ENCODE measurements around the gene LRIG1.

The LRIG1 gene

DNA sequence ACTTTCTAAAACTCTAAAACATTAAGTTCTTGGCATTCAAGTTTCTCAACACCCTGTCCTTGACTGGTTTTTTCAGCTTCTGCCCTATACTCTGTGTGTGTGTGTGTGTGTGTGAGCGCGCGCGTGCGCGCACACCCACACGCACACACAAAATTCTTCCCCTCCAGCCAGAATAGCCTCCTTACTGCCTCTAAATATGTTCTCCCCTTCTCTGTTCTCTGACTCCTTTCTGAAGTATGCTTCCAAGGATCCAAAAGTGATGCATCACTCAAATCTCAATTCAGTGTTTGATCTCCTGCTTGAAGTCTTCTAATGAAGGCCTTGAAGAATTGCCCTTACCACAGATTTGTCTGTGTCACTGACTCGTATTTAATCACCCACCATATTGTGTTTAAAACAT is 150.2 kb downstream of the LRIG1 start:
- no peak overlapping the region for H3K4me3 Mint-ChIP-seq
- H3K27me3 Mint-ChIP-seq = no peaks in the 10 kb centered on the region
- DNase-seq (no peak), ATAC-seq (no peak)
- peak overlapping the region in 1 of 2 donors; percentile 1 for H3K27ac Mint-ChIP-seq
- H3K4me1 Mint-ChIP-seq = peaks cover 11% of the 10 kb centered on the region
- H3K9me3 Mint-ChIP-seq = peaks cover 0 to 7% of the 10 kb centered on the region in 2 donors

DNA sequence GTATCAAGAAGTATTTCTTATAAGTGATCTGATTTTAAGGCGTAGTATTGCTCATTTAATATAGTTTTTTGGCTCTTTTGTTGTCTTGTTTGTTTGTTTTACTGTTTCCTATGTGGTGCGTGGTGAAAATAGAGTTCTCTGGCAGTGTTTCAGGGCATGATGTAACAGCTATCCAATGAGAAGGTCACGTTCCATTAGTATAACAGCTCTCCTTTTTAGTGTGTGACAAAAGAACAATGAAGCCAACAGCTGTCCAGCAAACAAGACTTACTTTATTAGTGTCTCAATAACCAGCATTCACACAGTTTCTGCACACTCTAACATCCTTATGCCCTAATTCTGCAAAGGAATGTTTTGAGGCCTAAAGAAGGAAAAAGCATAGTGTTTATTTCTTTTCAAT is 152.1 kb downstream of the LRIG1 start:
- Mint-ChIP-seq H3K4me3 (no peak overlapping the region), H3K4me1 (no peaks in the 10 kb centered on the region), H3K27me3 (no peaks in the 10 kb centered on the region), H3K27ac (no peak overlapping the region), H3K9me3 (peaks cover 0 to 7% of the 10 kb centered on the region in 2 donors)
- ATAC-seq (no peak), DNase-seq (no peak)

DNA sequence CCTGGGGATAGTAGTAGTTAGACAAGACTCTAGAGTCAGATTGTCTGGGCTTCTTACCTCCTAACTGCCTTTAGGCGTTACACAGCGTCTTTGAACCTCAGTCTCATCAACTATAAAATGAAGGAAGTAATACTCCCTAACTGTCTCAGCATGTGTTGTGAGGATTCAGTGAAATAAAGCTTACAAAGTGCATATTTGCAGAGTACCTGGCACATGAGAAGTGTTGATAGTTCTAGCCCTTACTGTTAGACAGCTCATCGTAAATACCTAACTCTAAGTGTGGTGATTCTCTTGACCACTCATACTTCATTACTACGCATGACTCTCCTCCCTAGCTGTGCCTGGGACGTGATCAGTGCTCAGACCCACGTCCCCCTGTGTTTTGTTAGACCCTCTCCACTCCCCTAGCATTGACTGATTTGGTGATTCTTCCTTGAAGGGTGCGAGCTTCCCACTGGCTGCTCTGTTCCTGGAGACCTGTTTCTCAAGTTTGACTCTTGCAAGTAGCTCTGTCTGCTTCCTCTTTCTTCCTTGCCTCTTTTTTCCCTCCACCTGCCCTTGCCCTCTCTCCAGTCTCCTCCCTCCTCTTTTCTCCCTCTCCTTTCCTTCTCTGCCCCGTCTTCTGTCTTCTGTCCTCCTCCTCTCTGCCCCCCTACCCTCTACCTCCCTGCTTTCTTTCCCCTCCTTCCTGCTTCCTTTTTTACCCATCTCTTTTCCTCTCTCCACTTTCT is 155.8 kb downstream of the LRIG1 start:
- H3K9me3 Mint-ChIP-seq = peaks cover 0 to 7% of the 10 kb centered on the region in 2 donors
- ATAC-seq (no peak), DNase-seq (no peak)
- H3K4me3 Mint-ChIP-seq = no peak overlapping the region
- no peaks in the 10 kb centered on the region for H3K4me1 Mint-ChIP-seq
- H3K27ac Mint-ChIP-seq = peak overlapping the region; percentile 15 to 21
- H3K27me3 Mint-ChIP-seq = no peaks in the 10 kb centered on the region

DNA sequence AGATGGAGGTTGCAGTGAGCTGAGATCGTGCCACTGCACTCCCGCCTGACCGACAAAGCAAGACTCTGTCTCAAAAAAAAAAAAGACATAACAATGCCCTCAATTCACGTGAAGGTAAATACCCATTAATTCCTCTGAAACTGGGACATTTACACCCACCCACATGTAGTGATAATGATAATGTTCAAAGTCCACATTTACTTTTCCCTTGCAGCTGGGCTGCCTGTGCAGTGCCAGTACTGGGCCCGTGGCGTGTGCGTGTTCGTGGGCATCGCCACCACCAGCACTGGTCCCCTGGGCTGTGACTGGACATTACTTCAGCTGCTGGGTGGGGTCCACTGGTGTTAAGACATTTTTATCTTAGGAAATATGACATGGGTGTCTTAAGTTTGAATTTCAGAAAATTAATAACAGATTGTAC is 156.4 kb downstream of the LRIG1 start:
- ATAC-seq (no peak), DNase-seq (no peak)
- Mint-ChIP-seq H3K27me3 (no peaks in the 10 kb centered on the region), H3K4me3 (no peak overlapping the region), H3K9me3 (peaks cover 0 to 7% of the 10 kb centered on the region in 2 donors), H3K27ac (no peak overlapping the region), H3K4me1 (no peaks in the 10 kb centered on the region)

DNA sequence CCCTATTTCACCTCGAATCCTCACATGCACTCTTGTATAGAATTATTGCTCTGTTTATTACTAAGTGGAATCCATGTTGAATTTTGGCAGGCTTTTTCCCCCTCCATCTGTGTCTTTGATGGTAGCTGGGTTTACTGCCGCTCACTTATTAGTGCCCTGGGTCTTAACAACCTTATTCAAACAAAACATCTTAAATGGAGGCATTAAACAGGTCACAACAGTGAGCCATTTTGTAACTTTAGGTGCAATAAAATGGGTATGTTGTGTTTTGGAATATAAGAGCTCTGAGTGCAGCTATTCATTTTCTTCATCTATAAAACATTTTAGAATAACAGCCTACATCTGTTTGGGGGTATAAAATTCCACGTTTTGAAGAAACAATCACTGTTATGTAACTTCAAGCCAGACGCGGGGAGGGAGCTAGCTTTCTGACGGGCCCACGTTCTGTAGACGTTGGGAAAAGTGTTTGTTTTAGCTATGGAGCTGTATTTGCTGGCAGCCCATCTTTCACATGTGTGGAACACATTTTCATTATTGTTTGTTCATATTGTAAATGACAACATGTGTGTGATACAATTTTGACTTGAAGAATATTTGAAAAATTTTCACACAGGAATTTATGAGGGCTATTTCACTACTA is 158.0 kb downstream of the LRIG1 start:
- ATAC-seq = no peak
- DNase-seq = no peak
- H3K4me1 Mint-ChIP-seq = no peaks in the 10 kb centered on the region
- no peak overlapping the region for H3K27ac Mint-ChIP-seq
- H3K9me3 Mint-ChIP-seq = peaks cover 0 to 7% of the 10 kb centered on the region in 2 donors
- H3K27me3 Mint-ChIP-seq = no peaks in the 10 kb centered on the region
- no peak overlapping the region for H3K4me3 Mint-ChIP-seq

DNA sequence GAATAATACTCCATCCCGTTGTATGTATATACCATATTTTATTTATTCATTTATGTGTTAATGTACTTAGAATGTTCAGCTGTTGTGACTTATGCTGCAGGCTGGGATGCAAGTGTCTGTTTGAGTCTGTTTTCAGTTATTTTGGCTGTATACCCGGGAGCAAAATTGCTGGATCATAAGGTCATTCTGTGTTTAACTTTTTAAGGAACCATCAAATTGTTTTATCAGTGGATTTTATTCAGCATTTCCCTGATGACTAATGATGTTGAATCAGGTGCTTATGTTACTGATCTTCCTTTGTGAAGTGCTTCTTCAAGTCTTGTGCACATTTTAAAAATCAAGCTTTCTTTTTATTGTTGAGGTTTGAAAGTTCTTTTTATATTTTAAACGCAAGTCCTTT is 161.9 kb downstream of the LRIG1 start:
- DNase-seq (no peak), ATAC-seq (no peak)
- H3K27ac Mint-ChIP-seq = no peak overlapping the region
- H3K9me3 Mint-ChIP-seq = no peaks in the 10 kb centered on the region
- no peaks in the 10 kb centered on the region for H3K27me3 Mint-ChIP-seq
- H3K4me1 Mint-ChIP-seq = no peaks in the 10 kb centered on the region
- no peak overlapping the region for H3K4me3 Mint-ChIP-seq

DNA sequence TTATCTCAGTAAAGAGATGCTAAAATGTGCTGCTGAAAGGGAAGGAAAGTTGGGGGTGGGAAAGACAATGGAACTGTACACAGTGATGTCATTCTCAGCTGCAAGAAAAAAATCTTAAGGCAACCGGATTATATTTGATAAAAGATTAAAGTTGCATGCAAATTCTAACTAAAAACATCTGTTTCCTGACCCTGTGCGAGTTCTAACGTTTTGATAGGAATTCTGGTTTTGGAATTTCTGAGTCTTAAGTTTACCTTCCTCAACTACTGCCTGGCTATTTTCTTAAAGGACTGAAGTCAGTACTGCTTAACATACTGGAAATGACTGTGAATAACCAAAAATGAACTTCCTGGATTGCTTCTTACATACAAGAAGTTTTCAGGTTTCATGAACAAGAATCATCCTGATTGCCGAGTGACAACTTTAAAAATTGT is 164.5 kb downstream of the LRIG1 start:
- Mint-ChIP-seq H3K27ac (no peak overlapping the region), H3K4me1 (peaks cover 13% of the 10 kb centered on the region), H3K9me3 (no peaks in the 10 kb centered on the region), H3K4me3 (no peak overlapping the region), H3K27me3 (no peaks in the 10 kb centered on the region)
- ATAC-seq = no peak
- no peak for DNase-seq

DNA sequence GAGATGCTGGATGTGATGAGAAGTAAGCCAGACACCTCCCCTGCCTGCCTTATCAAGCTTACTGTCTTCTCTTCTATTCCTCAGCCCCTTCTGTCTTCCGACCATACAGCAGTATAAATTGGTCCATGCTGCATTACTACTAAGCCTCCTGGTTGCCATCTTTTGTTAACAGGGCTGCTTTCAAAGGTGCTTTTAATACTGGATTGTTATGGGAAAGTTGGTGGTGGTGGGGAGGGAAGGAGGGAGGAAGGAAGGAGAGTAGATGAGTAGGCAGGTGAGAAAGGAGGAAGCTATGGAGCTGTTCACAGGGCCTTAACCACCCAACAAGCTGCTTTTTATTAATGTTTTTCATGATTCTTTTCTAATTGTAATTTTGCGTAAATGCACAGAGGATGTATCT is 165.2 kb downstream of the LRIG1 start:
- ATAC-seq (no peak), DNase-seq (no peak)
- H3K27me3 Mint-ChIP-seq = no peaks in the 10 kb centered on the region
- H3K4me1 Mint-ChIP-seq = peaks cover 13% of the 10 kb centered on the region
- H3K4me3 Mint-ChIP-seq = no peak overlapping the region
- H3K9me3 Mint-ChIP-seq = no peaks in the 10 kb centered on the region
- no peak overlapping the region for H3K27ac Mint-ChIP-seq

Measured in stimulated activated naive CD8-positive, alpha-beta T cell treated with anti-CD3 and anti-CD28 coated beads, Interleukin-15, amount 100 ng/mL, for 72 hours (primary cell).